GM23338 (cell line): ENCODE data around the gene INHA.

ENCODE experiments used
- CREB1 ChIP-seq: fragments of 250-450 bp; sonication (Bioruptor Pico); IDR thresholded peaks from 2 replicates; pipeline ENCODE4 v1.5.0; 2020; ENCODE audit warnings: low read depth, mild to moderate bottlenecking, moderate library complexity
- CTCF ChIP-seq, 2 experiments: fragments of 200-600 bp in 1 of 2; sonication (generic) in 1 of 2; conservative IDR thresholded peaks; 2 replicates each; pipeline versions ENCODE4 v1.5.1 to v1.6.1; 2016 to 2017; ENCODE audit warnings: antibody characterized with exemption in 2 of 2, low read depth in 2 of 2, mild to moderate bottlenecking in 2 of 2, moderate library complexity in 1 of 2
- EZH2 ChIP-seq: fragments of 200-600 bp; sonication (generic); IDR thresholded peaks from one replicate; pipeline ENCODE4 v1.8.0; 2017; ENCODE audit warnings: antibody characterized with exemption, mild to moderate bottlenecking, low read depth; ENCODE audit not compliant: unreplicated experiment
- EZH2phosphoT487 ChIP-seq: fragments of 200-600 bp; sonication (generic); IDR thresholded peaks from one replicate; pipeline ENCODE4 v1.8.1; 2018; ENCODE audit warnings: antibody characterized with exemption; ENCODE audit not compliant: unreplicated experiment
- JUNB ChIP-seq: IDR thresholded peaks from one replicate; pipeline ENCODE4 v1.6.1; 2016; ENCODE audit warnings: antibody characterized with exemption; ENCODE audit not compliant: unreplicated experiment
- POLR2AphosphoS5 ChIP-seq: IDR thresholded peaks from 2 replicates; pipeline ENCODE4 v1.6.1; 2016; ENCODE audit warnings: antibody characterized with exemption, low read depth
- REST ChIP-seq: IDR thresholded peaks from one replicate; pipeline ENCODE4 v1.6.1; 2018; ENCODE audit warnings: antibody characterized with exemption; ENCODE audit not compliant: unreplicated experiment
- STAT1 ChIP-seq: IDR thresholded peaks from one replicate; pipeline ENCODE4 v1.6.1; 2016; ENCODE audit warnings: antibody characterized with exemption; ENCODE audit not compliant: unreplicated experiment
- ZNF114 ChIP-seq: fragments of 250-450 bp; sonication (Bioruptor Pico); IDR thresholded peaks from 2 replicates; pipeline ENCODE4 v1.5.0; 2020; ENCODE audit warnings: mild to moderate bottlenecking, moderate library complexity
- ZNF331 ChIP-seq: fragments of 250-450 bp; sonication (Bioruptor Pico); IDR thresholded peaks from 2 replicates; pipeline ENCODE4 v1.5.0; 2020; ENCODE audit warnings: low read depth, mild to moderate bottlenecking, moderate library complexity
- TF ChIP-seq, protein P1 (sequence below): fragments of 250-450 bp; sonication (Bioruptor Pico); IDR thresholded peaks from 2 replicates; pipeline ENCODE4 v1.5.0; 2020; ENCODE audit warnings: mild to moderate bottlenecking, moderate library complexity

DNA sequence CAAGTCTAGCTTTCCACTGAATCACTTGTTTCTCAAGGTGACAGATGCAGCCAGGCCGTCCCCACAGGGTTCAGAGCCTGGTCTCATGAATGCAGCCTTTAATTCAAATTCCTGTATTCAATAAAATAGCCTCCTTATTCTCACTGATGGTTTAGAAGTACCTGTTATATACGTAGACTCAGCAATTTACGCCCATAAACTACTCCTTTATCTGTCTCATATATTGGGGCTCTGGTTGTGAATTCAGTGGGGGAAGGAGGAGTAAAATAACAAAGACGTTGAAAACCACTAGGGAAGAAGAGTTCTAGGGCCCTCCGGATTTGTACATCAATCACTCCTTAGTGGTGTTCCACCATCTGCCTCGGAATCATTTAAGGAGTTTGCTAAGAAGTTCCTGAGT, 2.5 kb upstream of the INHA start:
- no peak for TF ChIP-seq CTCF (conservative IDR thresholded peaks at IDR 0.05; ENCODE audit: low read depth in 2 of 2)
- no peak for TF ChIP-seq EZH2phosphoT487
- peak; percentile 32 for TF ChIP-seq EZH2
- TF ChIP-seq POLR2AphosphoS5: no peak
- no peak for TF ChIP-seq CREB1 (CRISPR knock-in tag)
- no peak for TF ChIP-seq JUNB
- TF ChIP-seq STAT1: no peak
- no peak for TF ChIP-seq REST
- TF ChIP-seq, protein P1, sequence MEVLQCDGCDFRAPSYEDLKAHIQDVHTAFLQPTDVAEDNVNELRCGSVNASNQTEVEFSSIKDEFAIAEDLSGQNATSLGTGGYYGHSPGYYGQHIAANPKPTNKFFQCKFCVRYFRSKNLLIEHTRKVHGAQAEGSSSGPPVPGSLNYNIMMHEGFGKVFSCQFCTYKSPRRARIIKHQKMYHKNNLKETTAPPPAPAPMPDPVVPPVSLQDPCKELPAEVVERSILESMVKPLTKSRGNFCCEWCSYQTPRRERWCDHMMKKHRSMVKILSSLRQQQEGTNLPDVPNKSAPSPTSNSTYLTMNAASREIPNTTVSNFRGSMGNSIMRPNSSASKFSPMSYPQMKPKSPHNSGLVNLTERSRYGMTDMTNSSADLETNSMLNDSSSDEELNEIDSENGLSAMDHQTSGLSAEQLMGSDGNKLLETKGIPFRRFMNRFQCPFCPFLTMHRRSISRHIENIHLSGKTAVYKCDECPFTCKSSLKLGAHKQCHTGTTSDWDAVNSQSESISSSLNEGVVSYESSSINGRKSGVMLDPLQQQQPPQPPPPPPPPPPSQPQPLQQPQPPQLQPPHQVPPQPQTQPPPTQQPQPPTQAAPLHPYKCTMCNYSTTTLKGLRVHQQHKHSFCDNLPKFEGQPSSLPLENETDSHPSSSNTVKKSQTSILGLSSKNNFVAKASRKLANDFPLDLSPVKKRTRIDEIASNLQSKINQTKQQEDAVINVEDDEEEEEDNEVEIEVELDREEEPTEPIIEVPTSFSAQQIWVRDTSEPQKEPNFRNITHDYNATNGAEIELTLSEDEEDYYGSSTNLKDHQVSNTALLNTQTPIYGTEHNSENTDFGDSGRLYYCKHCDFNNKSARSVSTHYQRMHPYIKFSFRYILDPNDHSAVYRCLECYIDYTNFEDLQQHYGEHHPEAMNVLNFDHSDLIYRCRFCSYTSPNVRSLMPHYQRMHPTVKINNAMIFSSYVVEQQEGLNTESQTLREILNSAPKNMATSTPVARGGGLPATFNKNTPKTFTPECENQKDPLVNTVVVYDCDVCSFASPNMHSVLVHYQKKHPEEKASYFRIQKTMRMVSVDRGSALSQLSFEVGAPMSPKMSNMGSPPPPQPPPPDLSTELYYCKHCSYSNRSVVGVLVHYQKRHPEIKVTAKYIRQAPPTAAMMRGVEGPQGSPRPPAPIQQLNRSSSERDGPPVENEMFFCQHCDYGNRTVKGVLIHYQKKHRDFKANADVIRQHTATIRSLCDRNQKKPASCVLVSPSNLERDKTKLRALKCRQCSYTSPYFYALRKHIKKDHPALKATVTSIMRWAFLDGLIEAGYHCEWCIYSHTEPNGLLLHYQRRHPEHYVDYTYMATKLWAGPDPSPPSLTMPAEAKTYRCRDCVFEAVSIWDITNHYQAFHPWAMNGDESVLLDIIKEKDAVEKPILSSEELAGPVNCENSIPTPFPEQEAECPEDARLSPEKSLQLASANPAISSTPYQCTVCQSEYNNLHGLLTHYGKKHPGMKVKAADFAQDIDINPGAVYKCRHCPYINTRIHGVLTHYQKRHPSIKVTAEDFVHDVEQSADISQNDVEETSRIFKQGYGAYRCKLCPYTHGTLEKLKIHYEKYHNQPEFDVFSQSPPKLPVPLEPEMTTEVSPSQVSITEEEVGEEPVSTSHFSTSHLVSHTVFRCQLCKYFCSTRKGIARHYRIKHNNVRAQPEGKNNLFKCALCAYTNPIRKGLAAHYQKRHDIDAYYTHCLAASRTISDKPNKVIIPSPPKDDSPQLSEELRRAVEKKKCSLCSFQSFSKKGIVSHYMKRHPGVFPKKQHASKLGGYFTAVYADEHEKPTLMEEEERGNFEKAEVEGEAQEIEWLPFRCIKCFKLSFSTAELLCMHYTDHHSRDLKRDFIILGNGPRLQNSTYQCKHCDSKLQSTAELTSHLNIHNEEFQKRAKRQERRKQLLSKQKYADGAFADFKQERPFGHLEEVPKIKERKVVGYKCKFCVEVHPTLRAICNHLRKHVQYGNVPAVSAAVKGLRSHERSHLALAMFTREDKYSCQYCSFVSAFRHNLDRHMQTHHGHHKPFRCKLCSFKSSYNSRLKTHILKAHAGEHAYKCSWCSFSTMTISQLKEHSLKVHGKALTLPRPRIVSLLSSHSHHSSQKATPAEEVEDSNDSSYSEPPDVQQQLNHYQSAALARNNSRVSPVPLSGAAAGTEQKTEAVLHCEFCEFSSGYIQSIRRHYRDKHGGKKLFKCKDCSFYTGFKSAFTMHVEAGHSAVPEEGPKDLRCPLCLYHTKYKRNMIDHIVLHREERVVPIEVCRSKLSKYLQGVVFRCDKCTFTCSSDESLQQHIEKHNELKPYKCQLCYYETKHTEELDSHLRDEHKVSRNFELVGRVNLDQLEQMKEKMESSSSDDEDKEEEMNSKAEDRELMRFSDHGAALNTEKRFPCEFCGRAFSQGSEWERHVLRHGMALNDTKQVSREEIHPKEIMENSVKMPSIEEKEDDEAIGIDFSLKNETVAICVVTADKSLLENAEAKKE (CRISPR knock-in tag): no peak
- TF ChIP-seq ZNF114 (CRISPR knock-in tag): no peak
- no peak for TF ChIP-seq ZNF331 (CRISPR knock-in tag)
